ENCODE results near the gene TMEM81. TPM values are rescaled to one million over a fixed set of nuclear protein-coding genes. Genes with fewer than 3 reads are reported as not detected.

TMEM81 gene
- total and polyA plus RNA-seq, 10 of the 15 experiments (the other 5 are each of a cell fraction or from before 2014, with no cell fraction given): 0.62 to 2.2 (median 1.1) TPM

DNA sequence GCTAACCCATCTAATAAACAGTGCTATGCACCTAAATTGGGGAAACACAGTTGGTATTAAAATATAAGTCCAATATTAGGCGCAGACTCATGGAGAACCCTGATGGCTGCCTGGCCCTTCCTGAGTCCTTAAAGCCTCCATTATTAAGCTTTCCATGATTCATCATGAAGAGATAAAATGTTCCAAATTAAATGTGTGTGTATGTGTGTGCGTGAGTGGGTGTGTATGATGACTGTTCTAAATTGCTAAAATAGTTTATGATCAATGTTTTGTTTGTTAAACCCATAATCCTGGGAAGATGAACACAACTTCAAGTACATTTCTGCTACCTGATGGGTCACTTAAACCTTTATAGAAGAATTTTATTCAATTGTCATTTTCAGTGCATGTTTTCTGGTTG, 43.8 kb upstream of the TMEM81 start:
- FAIRE-seq (no peak), ATAC-seq (no peak), DNase-seq (ENCODE audit: low read depth, low spot score) (no peak)
- POLR2A ChIA-PET: no interaction called here
- intact Hi-C loops (cut with micrococcal nuclease; ENCODE audit: unreplicated experiment) (no loop called here), in situ Hi-C loops (cut with MboI) (no loop called here)
- Histone ChIP-seq H2AFZ (ENCODE audit: control insufficient read depth, low read depth, low read length) (no peak overlapping the region; the same call in 1 of the 2 replicates), H3K4me3 (no peak overlapping the region), H3K27me3 (replicated peaks in 1 of 2; ENCODE audit: control insufficient read depth in 2 of 2, insufficient read depth in 2 of 2, low read length in 1 of 2) (no peaks in the 10 kb centered on the region), H4K20me1 (ENCODE audit: control insufficient read depth, insufficient read depth) (no peaks in the 10 kb centered on the region), H3K9ac (ENCODE audit: control insufficient read depth, insufficient read depth, low read length) (no peak overlapping the region), H3K4me2 (ENCODE audit: control insufficient read depth, insufficient read depth) (no peak overlapping the region), H3K79me2 (ENCODE audit: control insufficient read depth, insufficient read depth, low read length) (no peaks in the 10 kb centered on the region), H3K36me3 (ENCODE audit: control insufficient read depth in 2 of 2, insufficient read depth in 2 of 2, low read length in 1 of 2) (no peaks in the 10 kb centered on the region), H3K4me1 (ENCODE audit: control insufficient read depth, insufficient read depth, low read length) (no peaks in the 10 kb centered on the region; the same call in 1 of the 2 replicates), H3K9me3 (replicated peaks; ENCODE audit: control insufficient read depth, insufficient read depth, low read length) (no peaks in the 10 kb centered on the region), H3K27ac (ENCODE audit: control insufficient read depth, insufficient read depth) (no peak overlapping the region)
- TF ChIP-seq, protein P1, sequence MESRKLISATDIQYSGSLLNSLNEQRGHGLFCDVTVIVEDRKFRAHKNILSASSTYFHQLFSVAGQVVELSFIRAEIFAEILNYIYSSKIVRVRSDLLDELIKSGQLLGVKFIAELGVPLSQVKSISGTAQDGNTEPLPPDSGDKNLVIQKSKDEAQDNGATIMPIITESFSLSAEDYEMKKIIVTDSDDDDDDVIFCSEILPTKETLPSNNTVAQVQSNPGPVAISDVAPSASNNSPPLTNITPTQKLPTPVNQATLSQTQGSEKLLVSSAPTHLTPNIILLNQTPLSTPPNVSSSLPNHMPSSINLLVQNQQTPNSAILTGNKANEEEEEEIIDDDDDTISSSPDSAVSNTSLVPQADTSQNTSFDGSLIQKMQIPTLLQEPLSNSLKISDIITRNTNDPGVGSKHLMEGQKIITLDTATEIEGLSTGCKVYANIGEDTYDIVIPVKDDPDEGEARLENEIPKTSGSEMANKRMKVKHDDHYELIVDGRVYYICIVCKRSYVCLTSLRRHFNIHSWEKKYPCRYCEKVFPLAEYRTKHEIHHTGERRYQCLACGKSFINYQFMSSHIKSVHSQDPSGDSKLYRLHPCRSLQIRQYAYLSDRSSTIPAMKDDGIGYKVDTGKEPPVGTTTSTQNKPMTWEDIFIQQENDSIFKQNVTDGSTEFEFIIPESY (IDR thresholded peaks at IDR 0.05): no peak
- TF ChIP-seq GABPA (IDR thresholded peaks at IDR 0.05; ENCODE audit: low read depth) (no peak), BACH1 (IDR thresholded peaks at IDR 0.05; ENCODE audit: borderline replicate concordance) (no peak), IKZF2 (IDR thresholded peaks at IDR 0.05) (no peak), NR2C2 (IDR thresholded peaks at IDR 0.05; ENCODE audit: borderline replicate concordance, control insufficient read depth, insufficient read length, low read depth) (no peak), LARP7 (IDR thresholded peaks at IDR 0.05) (no peak), NBN (IDR thresholded peaks at IDR 0.05) (no peak), HDGF (IDR thresholded peaks at IDR 0.05) (no peak)
- TF ChIP-seq, protein P2, sequence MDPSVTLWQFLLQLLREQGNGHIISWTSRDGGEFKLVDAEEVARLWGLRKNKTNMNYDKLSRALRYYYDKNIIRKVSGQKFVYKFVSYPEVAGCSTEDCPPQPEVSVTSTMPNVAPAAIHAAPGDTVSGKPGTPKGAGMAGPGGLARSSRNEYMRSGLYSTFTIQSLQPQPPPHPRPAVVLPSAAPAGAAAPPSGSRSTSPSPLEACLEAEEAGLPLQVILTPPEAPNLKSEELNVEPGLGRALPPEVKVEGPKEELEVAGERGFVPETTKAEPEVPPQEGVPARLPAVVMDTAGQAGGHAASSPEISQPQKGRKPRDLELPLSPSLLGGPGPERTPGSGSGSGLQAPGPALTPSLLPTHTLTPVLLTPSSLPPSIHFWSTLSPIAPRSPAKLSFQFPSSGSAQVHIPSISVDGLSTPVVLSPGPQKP (IDR thresholded peaks at IDR 0.05; ENCODE audit: low read depth, low read length): no peak
- TF ChIP-seq, protein P3, sequence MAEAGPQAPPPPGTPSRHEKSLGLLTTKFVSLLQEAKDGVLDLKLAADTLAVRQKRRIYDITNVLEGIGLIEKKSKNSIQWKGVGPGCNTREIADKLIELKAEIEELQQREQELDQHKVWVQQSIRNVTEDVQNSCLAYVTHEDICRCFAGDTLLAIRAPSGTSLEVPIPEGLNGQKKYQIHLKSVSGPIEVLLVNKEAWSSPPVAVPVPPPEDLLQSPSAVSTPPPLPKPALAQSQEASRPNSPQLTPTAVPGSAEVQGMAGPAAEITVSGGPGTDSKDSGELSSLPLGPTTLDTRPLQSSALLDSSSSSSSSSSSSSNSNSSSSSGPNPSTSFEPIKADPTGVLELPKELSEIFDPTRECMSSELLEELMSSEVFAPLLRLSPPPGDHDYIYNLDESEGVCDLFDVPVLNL (IDR thresholded peaks at IDR 0.05; ENCODE audit: low read depth, low read length): no peak
- TF ChIP-seq, protein P4, sequence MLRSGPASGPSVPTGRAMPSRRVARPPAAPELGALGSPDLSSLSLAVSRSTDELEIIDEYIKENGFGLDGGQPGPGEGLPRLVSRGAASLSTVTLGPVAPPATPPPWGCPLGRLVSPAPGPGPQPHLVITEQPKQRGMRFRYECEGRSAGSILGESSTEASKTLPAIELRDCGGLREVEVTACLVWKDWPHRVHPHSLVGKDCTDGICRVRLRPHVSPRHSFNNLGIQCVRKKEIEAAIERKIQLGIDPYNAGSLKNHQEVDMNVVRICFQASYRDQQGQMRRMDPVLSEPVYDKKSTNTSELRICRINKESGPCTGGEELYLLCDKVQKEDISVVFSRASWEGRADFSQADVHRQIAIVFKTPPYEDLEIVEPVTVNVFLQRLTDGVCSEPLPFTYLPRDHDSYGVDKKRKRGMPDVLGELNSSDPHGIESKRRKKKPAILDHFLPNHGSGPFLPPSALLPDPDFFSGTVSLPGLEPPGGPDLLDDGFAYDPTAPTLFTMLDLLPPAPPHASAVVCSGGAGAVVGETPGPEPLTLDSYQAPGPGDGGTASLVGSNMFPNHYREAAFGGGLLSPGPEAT (IDR thresholded peaks at IDR 0.05; ENCODE audit: low read depth): no peak
- RAD21 ChIA-PET (ENCODE audit: unreplicated experiment): no interaction called here
- SMC1A ChIA-PET (ENCODE audit: uncharacterized antibody, unreplicated experiment): interaction anchor here (1.7 kb wide), 1 partner anchor 13 kb away, joined by 3 read pairs; no protein-coding TSS in a partner anchor
- no TSS peak for BruUV-seq (replicated peaks)
- CTCF ChIA-PET: interaction anchor here (11.3 kb wide), 1 partner anchor 12 kb away, joined by 88 read pairs; no protein-coding TSS in a partner anchor
- WGBS (ENCODE audit: insufficient coverage, insufficient replicate concordance, low lambda C conversion rate, missing lambda C conversion rate): 45% methylated on average over 2 of the region's 2 CpGs

Data from GM12878 (cell line).